HG02798 (cell line): ENCODE results near the gene QSOX2.

Source experiments
- ATAC-seq: cut with Tn5 transposase; IDR thresholded peaks from one replicate; pipeline ENCODE4 v1.9.1; 2021; ENCODE audit warnings: mild to moderate bottlenecking; ENCODE audit not compliant: unreplicated experiment, poor library complexity

QSOX2 gene, protein sequence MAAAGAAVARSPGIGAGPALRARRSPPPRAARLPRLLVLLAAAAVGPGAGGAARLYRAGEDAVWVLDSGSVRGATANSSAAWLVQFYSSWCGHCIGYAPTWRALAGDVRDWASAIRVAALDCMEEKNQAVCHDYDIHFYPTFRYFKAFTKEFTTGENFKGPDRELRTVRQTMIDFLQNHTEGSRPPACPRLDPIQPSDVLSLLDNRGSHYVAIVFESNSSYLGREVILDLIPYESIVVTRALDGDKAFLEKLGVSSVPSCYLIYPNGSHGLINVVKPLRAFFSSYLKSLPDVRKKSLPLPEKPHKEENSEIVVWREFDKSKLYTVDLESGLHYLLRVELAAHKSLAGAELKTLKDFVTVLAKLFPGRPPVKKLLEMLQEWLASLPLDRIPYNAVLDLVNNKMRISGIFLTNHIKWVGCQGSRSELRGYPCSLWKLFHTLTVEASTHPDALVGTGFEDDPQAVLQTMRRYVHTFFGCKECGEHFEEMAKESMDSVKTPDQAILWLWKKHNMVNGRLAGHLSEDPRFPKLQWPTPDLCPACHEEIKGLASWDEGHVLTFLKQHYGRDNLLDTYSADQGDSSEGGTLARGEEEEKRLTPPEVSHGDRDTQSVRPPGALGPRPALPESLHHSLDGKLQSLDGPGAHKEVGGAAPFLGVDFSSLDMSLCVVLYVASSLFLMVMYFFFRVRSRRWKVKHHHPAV

GRCh38 chr9:136245219-136246150 lies at the start of gene QSOX2:
QSOX2 (minus strand) TSS chr9:136245812; CDS start chr9:136245803, 9 bp downstream.
- peak; percentile 74 for ATAC-seq

DNA sequence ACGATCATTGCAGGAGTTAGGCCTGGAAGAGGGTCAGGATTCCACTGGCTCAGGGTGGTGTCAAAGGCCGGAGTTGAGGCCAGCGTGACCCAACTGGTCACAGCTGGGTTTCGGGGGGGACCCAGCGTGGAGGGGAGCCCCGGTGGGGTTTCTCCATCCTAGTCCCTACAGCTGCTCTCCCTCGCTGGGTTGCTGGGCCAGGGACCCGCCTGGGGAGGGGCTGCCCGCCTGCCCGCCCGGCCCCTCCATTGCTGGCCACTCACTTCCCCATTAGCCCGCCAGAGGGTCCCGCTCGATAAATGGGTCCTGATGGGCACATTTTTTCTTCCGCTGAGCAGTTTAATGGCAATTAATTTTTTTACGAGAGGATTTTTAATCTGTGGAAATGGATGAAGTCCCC lies 49.4 kb upstream of the QSOX2 start:
- no peak for ATAC-seq

- ATAC-seq, result no peak
Observed at GRCh38 chr9:136294437-136294836, 48.8 kb upstream of the QSOX2 start.

DNA sequence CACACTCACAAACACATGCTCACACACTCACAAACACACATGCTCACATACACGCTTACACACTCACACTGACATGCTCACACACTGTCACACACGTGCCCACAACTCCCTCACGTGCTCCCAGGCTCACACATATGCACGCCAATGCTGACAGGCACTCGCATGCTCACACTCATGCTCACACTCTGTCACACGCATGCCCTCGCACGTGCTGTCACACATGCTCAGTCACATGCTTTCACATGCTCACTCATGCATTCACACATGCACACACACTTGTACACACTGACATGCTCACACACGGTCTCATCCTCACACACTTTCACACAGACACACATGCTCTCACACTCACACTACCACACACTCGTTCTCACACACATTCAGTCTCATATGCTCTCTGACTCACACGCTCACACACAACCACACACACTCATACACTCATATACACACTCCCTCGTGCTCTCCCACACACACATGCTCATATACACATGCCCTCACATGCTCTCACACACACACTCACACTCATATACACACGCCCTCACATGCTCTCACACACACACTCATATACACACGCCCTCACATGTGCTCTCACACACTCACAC lies 48.0 kb upstream of the QSOX2 start:
- no peak for ATAC-seq

- no peak for ATAC-seq
Observed at GRCh38 chr9:136292591-136293448, 47.2 kb upstream of the QSOX2 start.

- no peak for ATAC-seq
Observed at GRCh38 chr9:136292026-136292538, 46.5 kb upstream of the QSOX2 start.

DNA sequence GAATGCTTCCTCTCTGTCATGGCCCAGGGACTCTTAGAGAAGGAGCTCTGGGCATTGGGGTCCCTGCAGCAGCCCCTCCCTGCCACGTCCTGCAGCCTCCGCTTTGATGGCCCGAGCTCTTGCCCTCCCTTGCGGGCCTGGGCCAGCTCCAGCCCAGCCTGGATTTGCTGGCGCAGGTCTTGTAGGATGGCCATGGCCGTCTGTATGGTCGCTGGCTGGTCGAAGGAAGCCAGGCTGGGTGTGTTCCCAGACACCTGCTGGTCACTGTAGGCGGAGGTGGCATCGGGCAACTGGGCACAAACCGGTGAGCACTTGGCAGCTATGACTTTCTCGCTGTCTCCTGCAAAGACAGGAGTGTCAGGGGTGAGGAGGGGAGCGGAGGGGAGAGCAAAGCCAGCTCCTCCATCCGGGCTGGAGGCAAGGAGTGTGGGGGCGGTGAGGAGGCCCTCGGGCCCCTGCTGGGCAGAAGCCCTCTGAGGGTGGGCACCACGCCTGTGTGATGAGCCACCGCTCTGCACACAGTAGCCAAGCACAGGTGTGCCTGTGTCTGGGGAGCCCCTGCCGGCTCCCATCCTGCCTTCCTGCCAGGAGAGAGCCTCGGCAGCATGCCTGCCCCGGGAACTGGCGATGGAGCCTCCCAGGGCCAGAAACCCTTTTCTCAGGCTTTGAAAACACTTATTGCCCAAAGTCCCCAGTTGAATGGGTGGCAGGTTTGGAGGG lies 45.9 kb upstream of the QSOX2 start:
- ATAC-seq, result no peak

DNA sequence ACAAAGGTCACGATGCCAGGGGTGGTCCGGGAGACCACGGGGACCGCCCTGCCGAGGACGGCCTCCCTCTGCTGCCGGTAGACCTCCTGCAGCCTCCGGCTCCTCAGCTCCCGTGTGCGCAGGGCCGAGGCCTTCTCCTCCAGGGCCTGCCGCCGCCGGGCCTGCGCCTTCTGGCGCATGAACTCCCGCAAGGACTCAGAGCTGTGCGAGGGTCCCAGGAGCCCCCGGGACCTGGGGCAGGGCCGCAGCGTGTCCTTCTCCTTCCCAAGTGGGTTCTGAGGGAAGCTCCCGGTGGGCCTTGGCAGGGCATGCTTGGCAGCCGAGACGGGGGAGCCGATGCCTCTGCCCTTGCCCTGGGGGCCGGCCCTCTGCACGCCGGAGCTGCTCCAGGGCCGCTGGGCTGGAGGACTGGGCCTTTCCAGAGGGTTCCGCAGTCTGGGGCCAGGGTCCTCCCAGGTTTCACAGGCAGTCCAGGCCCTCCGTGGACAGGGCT lies 44.9 kb upstream of the QSOX2 start:
- no peak for ATAC-seq

DNA sequence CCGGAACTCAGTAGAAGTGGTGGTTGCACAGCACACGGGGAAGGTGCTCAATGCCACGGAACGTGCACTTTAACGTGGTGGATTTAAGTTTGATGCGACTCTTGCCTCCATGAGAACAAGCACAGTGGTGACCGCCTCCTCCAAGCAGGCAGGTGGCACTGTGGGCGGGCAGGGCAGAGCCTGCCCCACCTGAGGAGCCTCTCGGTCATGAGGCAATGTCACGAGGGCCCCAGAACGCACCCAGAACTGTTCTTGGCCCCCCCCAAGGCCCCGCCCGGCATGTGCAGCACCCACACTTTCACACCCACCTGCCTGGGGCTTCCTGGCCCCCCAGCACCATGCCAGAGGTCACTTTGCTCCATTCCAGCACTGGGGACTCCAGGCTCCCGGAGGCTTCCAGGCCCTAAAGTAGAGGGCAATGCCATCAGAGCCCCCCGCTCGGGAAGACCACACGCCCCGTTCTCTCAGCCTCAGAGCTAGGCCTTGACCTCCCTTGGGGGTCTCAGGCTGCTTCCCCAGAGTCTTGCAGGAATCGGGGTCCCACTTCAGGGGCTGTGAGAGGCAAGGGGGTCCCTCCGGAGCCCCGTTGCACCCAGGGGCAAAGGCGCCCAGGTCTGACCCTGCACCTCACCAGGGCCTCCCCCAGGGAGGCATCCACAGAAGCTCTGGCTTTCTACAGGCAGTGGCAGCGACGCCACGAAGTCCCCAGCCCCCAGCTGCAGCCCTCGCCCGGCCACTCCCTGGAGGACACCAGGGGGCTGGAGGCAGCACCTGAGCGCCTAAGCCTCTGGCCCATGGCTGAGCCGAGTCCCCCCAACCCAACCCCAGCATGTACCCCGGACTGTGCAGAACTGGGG lies 44.3 kb upstream of the QSOX2 start:
- ATAC-seq, result no peak

- ATAC-seq, result no peak
Observed at GRCh38 chr9:136287960-136288753, 42.5 kb upstream of the QSOX2 start.

DNA sequence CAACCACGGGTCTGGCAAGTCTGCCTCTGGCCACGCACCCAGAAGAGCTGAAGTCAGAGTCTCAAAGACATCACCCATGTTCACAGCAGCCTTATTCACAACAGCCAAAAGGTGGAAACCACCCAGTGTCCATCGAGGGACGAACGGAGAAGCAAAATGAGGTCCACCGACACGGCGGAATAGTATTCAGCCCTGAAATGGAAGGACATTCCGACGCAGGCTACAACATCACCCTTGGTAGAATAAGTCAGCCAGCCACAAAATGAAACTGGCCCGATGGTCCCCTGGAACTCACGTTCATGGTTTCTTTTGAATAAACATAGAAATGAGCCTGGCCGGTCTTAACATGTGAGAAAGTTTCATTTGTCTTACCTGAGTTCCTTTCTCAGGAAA lies 41.4 kb upstream of the QSOX2 start:
- no peak for ATAC-seq

DNA sequence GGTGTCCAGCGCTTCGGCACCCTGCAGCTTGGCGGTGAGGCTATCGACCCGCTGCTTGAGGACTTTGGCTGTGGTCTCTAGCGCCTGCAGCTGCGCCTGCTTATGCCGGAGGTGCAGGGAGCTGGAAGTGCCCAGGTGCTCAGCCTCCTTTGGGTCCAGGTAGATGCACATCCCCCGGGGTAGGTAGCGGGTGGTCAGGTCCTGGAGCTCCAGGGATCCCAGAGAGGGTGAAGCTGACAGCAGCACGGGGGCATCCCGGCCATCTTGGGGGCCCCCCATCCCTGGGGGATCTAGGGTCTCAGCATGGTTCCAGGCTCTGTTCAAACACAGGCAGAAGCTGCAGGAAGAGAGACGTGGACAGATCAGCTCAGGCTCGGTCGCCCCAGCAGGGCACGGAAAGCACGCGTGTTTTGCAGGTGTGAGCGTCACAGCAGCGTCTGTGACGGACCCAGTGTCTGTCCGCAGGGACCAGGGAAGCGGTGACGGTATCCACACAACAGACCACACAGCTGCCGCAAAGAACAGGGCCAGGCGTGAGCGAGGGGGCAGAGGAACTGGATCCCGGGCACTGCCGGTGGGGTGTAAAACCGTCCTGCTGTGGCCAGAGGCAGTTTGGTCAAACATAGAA lies 40.9 kb upstream of the QSOX2 start:
- ATAC-seq, result no peak

DNA sequence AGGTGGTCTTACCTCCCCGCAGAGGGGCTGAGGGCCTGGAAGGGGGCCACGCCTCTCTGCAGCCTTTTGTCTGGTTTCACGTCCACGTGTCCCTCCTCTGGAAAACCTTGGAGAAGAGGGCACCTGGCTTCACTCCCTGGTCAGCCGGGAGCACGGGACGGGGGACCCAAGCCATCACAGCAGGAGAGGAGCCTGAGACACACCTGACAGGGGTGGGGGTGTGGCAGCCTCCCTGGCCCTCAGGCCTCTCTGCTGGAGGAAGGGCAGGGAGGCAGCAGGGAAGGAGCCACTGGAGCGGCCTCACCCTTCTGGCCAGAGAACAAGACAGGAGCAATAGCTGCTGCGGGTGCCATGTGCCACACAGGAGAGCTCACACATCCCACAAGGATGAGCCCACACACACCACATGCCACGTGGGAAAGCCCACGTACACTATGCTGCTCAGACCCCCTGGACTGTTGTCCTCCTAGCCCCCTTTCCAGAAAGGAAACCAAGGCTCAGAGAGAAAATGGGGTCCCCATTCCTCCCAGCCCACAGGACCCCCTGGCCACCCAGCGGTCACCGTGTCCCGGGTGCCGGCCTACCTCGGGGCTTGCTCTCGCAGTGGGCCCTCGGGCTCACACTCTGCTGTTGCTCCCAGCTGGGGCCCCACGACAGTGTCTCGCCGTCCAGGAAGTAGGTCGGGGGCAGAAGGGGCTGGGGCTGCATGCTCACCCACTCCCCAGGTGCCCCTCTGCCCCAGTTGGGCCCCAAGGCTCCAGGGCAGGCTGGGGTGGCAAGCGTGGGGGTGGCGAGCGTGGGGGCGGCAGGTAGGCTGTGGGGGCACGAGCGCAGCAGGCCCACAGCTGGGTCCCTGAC lies 40.1 kb upstream of the QSOX2 start:
- ATAC-seq, result no peak

- ATAC-seq, result no peak
Observed at GRCh38 chr9:136284951-136285350, 39.3 kb upstream of the QSOX2 start.

GRCh38 chr9:136284311-136284710 lies 38.7 kb upstream of the QSOX2 start:
- no peak for ATAC-seq
